Endothelial cell (in vitro differentiated cells): Measurements from ENCODE around the gene HOXB9. TPM values are rescaled to one million over a fixed set of nuclear protein-coding genes. Genes with fewer than 3 reads are reported as not detected.
A peak's percentile ranks its signal among the peaks of the same experiment; 100 is the strongest.

Source experiments
- DNase-seq: peaks from one replicate; pipeline ENCODE4 v3.0.0; 2021; ENCODE audit warnings: low spot score
- H3K27ac Mint-ChIP-seq: one replicate; pipeline ENCODE4 v1.8.0; 2021; ENCODE audit warnings: mixed read lengths, inconsistent platforms; ENCODE audit not compliant: unreplicated experiment
- H3K27me3 Mint-ChIP-seq: one replicate; pipeline ENCODE4 v1.8.0; 2021; ENCODE audit warnings: mild to moderate bottlenecking, moderate library complexity, mixed read lengths, inconsistent platforms; ENCODE audit not compliant: unreplicated experiment
- H3K36me3 Mint-ChIP-seq: one replicate; pipeline ENCODE4 v1.8.0; 2021; ENCODE audit warnings: mild to moderate bottlenecking, low read depth, mixed read lengths, inconsistent platforms; ENCODE audit not compliant: unreplicated experiment
- H3K4me1 Mint-ChIP-seq: one replicate; pipeline ENCODE4 v1.8.0; 2021; ENCODE audit warnings: mild to moderate bottlenecking, mixed read lengths, inconsistent platforms; ENCODE audit not compliant: unreplicated experiment
- H3K4me3 Mint-ChIP-seq: one replicate; pipeline ENCODE4 v1.8.0; 2021; ENCODE audit warnings: mild to moderate bottlenecking, mixed read lengths, inconsistent platforms; ENCODE audit not compliant: unreplicated experiment
- H3K9me3 Mint-ChIP-seq: one replicate; pipeline ENCODE4 v1.8.0; 2021; ENCODE audit warnings: mixed read lengths, inconsistent platforms; ENCODE audit not compliant: unreplicated experiment
- CTCF ChIP-seq: fragments of 200-600 bp; sonication (generic); IDR thresholded peaks from one replicate; pipeline ENCODE4 v1.5.0; 2021; ENCODE audit warnings: antibody characterized with exemption; ENCODE audit not compliant: unreplicated experiment
- total RNA-seq: library from RNA; stranded (reverse); fragmentation: NEBNext Ultra II Directional; extraction: Animal tissue kit (Norgen Biotek cat#: 25700); gene quantifications from one replicate; pipeline ENCODE4 v1.2.1, GENCODE V29; 2021; ENCODE audit not compliant: unreplicated experiment

The HOXB9 gene
- total RNA-seq, 1 donor from 2014 or later, result 0.49 TPM

- Mint-ChIP-seq H3K36me3 (no peaks in the 10 kb centered on the region), H3K27me3 (peaks cover 69% of the 10 kb centered on the region), H3K9me3 (no peaks in the 10 kb centered on the region), H3K27ac (no peak overlapping the region), H3K4me1 (peaks cover 70% of the 10 kb centered on the region), H3K4me3 (peak overlapping the region; percentile 16)
- no peak for DNase-seq
- TF ChIP-seq CTCF, result no peak
Measured at GRCh38 chr17:48583708-48584222, 42.4 kb downstream of the HOXB9 start.

- no peak for DNase-seq
- Mint-ChIP-seq H3K36me3 (no peaks in the 10 kb centered on the region), H3K27me3 (peaks cover 62% of the 10 kb centered on the region), H3K4me1 (peaks cover 64% of the 10 kb centered on the region), H3K27ac (no peak overlapping the region), H3K9me3 (no peaks in the 10 kb centered on the region), H3K4me3 (peak overlapping the region; percentile 84)
- no peak for TF ChIP-seq CTCF
Measured at GRCh38 chr17:48582750-48583069, 43.4 kb downstream of the HOXB9 start.

- Mint-ChIP-seq H3K9me3 (no peaks in the 10 kb centered on the region), H3K27me3 (peaks cover 47% of the 10 kb centered on the region), H3K4me1 (peaks cover 52% of the 10 kb centered on the region), H3K4me3 (peak overlapping the region; percentile 23), H3K36me3 (no peaks in the 10 kb centered on the region), H3K27ac (no peak overlapping the region)
- no peak for DNase-seq
- no peak for TF ChIP-seq CTCF
Measured at GRCh38 chr17:48579760-48580554, 46.2 kb downstream of the HOXB9 start.

GRCh38 chr17:48579471-48579759, 46.7 kb downstream of the HOXB9 start:
- Mint-ChIP-seq H3K27me3 (peaks cover 46% of the 10 kb centered on the region), H3K4me3 (peak overlapping the region; percentile 90)

More at GRCh38 chr17:48579471-48579759, 46.7 kb downstream of the HOXB9 start:
- no peak for TF ChIP-seq CTCF
- H3K4me1 Mint-ChIP-seq, result peaks cover 50% of the 10 kb centered on the region
- no peak for DNase-seq
- H3K36me3 Mint-ChIP-seq, result no peaks in the 10 kb centered on the region
- no peaks in the 10 kb centered on the region for H3K9me3 Mint-ChIP-seq
- H3K27ac Mint-ChIP-seq, result peak overlapping the region; percentile 34
